ENCODE results near the gene PRUNE2.

PRUNE2 gene

GRCh38 chr9:76800901-76801300 lies 105.0 kb downstream of the PRUNE2 start:
- no peak overlapping the region for H3K4me3 ChIP-seq (ENCODE audit: low read depth, low read length)
- no peak for DNase-seq (ENCODE audit: low read depth, low spot score)
- no peak for TF ChIP-seq CTCF (IDR thresholded peaks at IDR 0.05; ENCODE audit: low read depth, low read length)
- in situ Hi-C loops (cut with HindIII; ENCODE audit: low sequenced_read_pairs) = no loop called here

- H3K4me3 ChIP-seq (ENCODE audit: low read depth, low read length) = no peak overlapping the region
- in situ Hi-C loops (cut with HindIII; ENCODE audit: low sequenced_read_pairs) = no loop called here
- no peak for TF ChIP-seq CTCF (IDR thresholded peaks at IDR 0.05; ENCODE audit: low read depth, low read length)
- DNase-seq (ENCODE audit: low read depth, low spot score) = no peak
Measured at GRCh38 chr9:76799473-76799872, 106.4 kb downstream of the PRUNE2 start.

- no peak for TF ChIP-seq CTCF (IDR thresholded peaks at IDR 0.05; ENCODE audit: low read depth, low read length)
- DNase-seq (ENCODE audit: low read depth, low spot score) = no peak
- in situ Hi-C loops (cut with HindIII; ENCODE audit: low sequenced_read_pairs) = no loop called here
- H3K4me3 ChIP-seq (ENCODE audit: low read depth, low read length) = no peak overlapping the region
Measured at GRCh38 chr9:76798527-76798926, 107.4 kb downstream of the PRUNE2 start.

- in situ Hi-C loops (cut with HindIII; ENCODE audit: low sequenced_read_pairs) = no loop called here
- H3K4me3 ChIP-seq (ENCODE audit: low read depth, low read length) = no peak overlapping the region
- no peak for DNase-seq (ENCODE audit: low read depth, low spot score)
- TF ChIP-seq CTCF (IDR thresholded peaks at IDR 0.05; ENCODE audit: low read depth, low read length) = no peak
Measured at GRCh38 chr9:76796296-76796695, 109.6 kb downstream of the PRUNE2 start.

- no peak for DNase-seq (ENCODE audit: low read depth, low spot score)
- in situ Hi-C loops (cut with HindIII; ENCODE audit: low sequenced_read_pairs) = no loop called here
- no peak for TF ChIP-seq CTCF (IDR thresholded peaks at IDR 0.05; ENCODE audit: low read depth, low read length)
- H3K4me3 ChIP-seq (ENCODE audit: low read depth, low read length) = no peak overlapping the region
Measured at GRCh38 chr9:76793784-76794431, 112.0 kb downstream of the PRUNE2 start.

- TF ChIP-seq CTCF (IDR thresholded peaks at IDR 0.05; ENCODE audit: low read depth, low read length) = no peak
Measured at GRCh38 chr9:76789840-76790239, 116.1 kb downstream of the PRUNE2 start.

More at GRCh38 chr9:76789840-76790239, 116.1 kb downstream of the PRUNE2 start:
- in situ Hi-C loops (cut with HindIII; ENCODE audit: low sequenced_read_pairs) = no loop called here
- DNase-seq (ENCODE audit: low read depth, low spot score) = no peak
- H3K4me3 ChIP-seq (ENCODE audit: low read depth, low read length) = no peak overlapping the region
